ENCODE measurements around the gene OMP.
"Not testable (repeated sequence)": the region's sequence is repeated elsewhere in the genome, so short reads cannot be mapped to it uniquely, and the experiment has no call there.

OMP gene

GRCh38 chr11:77102246-77103210 is at the start of gene OMP:
Gene OMP, plus strand, starts transcription at chr11:77102840. Its CDS starts 0 bp downstream, at chr11:77102840.
- DNase-seq (ENCODE audit: low spot score), result no peak

GRCh38 chr11:77053217-77054015 is 49.2 kb upstream of the OMP start:
- no peak for DNase-seq (ENCODE audit: low spot score)

- no peak for DNase-seq (ENCODE audit: low spot score)
Observed at GRCh38 chr11:77054084-77054483, 48.6 kb upstream of the OMP start.

GRCh38 chr11:77055101-77055561 is 47.5 kb upstream of the OMP start:
- DNase-seq (ENCODE audit: low spot score), result no peak

- no peak for DNase-seq (ENCODE audit: low spot score)
Observed at GRCh38 chr11:77055913-77056312, 46.7 kb upstream of the OMP start.

GRCh38 chr11:77056814-77057402 is 45.7 kb upstream of the OMP start:
- no peak for DNase-seq (ENCODE audit: low spot score)

GRCh38 chr11:77057938-77058474 is 44.6 kb upstream of the OMP start:
- DNase-seq (ENCODE audit: low spot score), result no peak

- DNase-seq (ENCODE audit: low spot score), result no peak
Observed at GRCh38 chr11:77058900-77059299, 43.7 kb upstream of the OMP start.

GRCh38 chr11:77059806-77060205 is 42.8 kb upstream of the OMP start:
- DNase-seq (ENCODE audit: low spot score), result no peak

- no peak for DNase-seq (ENCODE audit: low spot score)
Observed at GRCh38 chr11:77060234-77060633, 42.4 kb upstream of the OMP start.

- DNase-seq (ENCODE audit: low spot score), result not testable (repeated sequence)
Observed at GRCh38 chr11:77061258-77061657, 41.4 kb upstream of the OMP start.

- DNase-seq (ENCODE audit: low spot score), result no peak
Observed at GRCh38 chr11:77062924-77063323, 39.7 kb upstream of the OMP start.

GRCh38 chr11:77063407-77063806 is 39.2 kb upstream of the OMP start:
- DNase-seq (ENCODE audit: low spot score), result no peak

- no peak for DNase-seq (ENCODE audit: low spot score)
Observed at GRCh38 chr11:77063861-77064260, 38.8 kb upstream of the OMP start.

GRCh38 chr11:77064648-77065217 is 37.9 kb upstream of the OMP start:
- no peak for DNase-seq (ENCODE audit: low spot score)

GRCh38 chr11:77065878-77066228 is 36.8 kb upstream of the OMP start:
- DNase-seq (ENCODE audit: low spot score), result peak; percentile 57

- DNase-seq (ENCODE audit: low spot score), result peak; percentile 89
Observed at GRCh38 chr11:77066229-77067042, 36.2 kb upstream of the OMP start, which contains the start of gene CAPN5. Gene CAPN5, plus strand, starts transcription at chr11:77066971. Its CDS starts 17,916 bp downstream, at chr11:77084887.

GRCh38 chr11:77067861-77068443 is 34.7 kb upstream of the OMP start:
- DNase-seq (ENCODE audit: low spot score), result no peak

- DNase-seq (ENCODE audit: low spot score), result no peak
Observed at GRCh38 chr11:77068457-77069335, 33.9 kb upstream of the OMP start.
